ENCODE data around the gene HOPX.

GRCh38 chr4:56607926-56608325, 73.2 kb downstream of the HOPX start:
- TF ChIP-seq CTCF (IDR thresholded peaks at IDR 0.05) (no peak), MAX (CRISPR knock-in tag; IDR thresholded peaks at IDR 0.05) (no peak), ATF2 (CRISPR knock-in tag; IDR thresholded peaks at IDR 0.05; ENCODE audit: borderline replicate concordance, low read depth) (no peak), CREB1 (CRISPR knock-in tag; IDR thresholded peaks at IDR 0.05) (no peak), USF1 (CRISPR knock-in tag; IDR thresholded peaks at IDR 0.05) (no peak), SP1 (CRISPR knock-in tag; conservative IDR thresholded peaks at IDR 0.05) (no peak), GABPB1 (CRISPR knock-in tag; IDR thresholded peaks at IDR 0.05) (no peak)

Measured in WTC11 (cell line).